HG03108 (cell line): Measurements from ENCODE around the gene CHST5.
"Not testable (repeated sequence)": the region's sequence is repeated elsewhere in the genome, so short reads cannot be mapped to it uniquely, and the experiment has no call there.

Source experiments
- ATAC-seq: cut with Tn5 transposase; IDR thresholded peaks from one replicate; pipeline ENCODE4 v1.9.1; 2021; ENCODE audit warnings: moderate library complexity; ENCODE audit not compliant: unreplicated experiment

Gene CHST5

DNA sequence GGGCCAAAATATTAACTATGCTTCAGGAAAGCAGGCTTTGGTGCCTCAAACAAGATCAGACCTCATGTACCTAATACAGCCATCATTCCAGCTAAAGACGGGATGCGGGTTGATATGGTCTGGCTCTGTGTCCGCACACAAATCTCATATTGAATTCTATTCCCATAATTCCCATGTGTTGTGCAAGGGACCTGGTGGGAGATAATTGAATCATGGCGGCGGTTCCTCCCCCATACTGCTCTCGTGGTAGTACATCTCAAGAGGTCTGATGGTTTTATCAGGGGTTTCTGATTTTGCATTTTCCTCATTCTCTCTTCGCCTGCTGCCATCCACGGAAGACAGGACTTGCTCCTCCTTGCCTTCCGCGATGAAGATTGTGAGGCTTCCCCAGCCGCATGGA, 21.6 kb downstream of the CHST5 start:
- no peak for ATAC-seq

GRCh38 chr16:75506574-75506973, 29.3 kb downstream of the CHST5 start:
- no peak for ATAC-seq

DNA sequence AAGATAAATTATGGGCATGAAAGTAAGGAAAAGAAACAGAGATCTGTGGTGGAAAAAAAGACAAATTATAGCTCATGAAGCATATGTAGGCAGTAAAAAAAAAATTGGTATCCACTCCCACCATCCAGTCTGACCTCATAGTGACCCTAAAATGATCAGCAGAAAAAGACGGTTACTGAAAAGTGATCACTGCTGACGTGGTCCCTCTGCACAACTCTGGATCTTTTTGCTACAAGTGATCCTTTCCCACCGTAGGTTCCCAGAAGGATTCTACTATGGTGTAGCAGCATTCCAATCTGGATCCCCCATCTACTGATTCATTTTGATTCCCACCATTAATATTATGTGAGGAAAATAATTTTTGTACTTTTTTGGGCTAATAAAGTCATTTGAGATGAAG, 29.8 kb downstream of the CHST5 start:
- ATAC-seq = no peak

GRCh38 chr16:75503801-75504200, 32.1 kb downstream of the CHST5 start:
- no peak for ATAC-seq

DNA sequence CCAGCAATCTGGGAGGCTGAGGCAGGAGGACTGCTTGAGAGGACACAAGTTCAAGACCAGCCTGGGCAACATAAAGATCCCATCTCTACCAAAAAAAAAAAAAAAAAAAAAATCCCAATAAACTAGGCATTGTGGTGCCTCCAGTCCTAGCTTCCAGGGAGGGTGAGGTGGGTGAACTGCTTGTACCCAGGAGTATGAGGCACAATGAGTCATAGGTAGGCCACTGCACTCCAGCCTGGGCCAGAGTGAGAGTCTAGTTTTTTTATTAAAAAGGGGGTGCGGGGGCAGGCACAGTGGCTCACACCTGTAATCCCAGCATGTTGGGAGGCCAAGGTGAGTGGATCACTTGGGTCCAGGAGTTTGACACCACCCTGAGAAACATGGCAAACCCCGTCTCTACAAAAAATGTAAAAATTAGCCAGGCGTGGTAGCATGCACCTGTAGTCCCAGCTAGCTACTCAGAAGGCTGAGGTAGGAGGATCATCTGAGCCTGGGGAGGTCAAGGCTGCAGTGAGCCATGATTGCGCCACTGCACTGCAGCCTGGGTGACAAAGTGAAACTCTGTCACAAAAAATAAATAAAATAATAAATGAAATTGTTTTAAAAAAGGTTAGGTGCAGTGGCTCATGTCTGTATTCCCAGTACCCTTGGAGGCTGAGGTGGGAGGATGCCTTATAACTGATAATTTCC, 32.8 kb downstream of the CHST5 start:
- ATAC-seq = no peak

DNA sequence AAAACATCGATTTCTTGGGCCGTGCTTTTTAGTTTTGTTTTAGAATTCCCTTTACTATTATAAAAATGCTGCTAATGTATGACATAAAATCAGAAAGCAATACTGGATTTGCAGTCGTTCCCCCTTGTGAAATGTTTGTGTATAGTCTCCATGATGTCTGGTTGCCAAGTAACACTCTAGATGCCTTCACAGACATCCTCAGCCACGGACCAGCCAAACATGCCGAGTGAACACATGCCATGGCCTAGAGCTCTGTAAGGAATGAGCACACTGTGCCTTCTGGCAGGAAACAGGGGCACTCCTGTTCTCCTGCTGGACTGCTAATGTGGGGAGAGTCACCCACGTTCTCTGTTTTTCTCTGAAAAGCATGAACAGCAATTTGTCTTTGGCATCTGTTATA, 34.1 kb downstream of the CHST5 start:
- not testable (repeated sequence) for ATAC-seq

- ATAC-seq = no peak
Measured at GRCh38 chr16:75501359-75501758, 34.5 kb downstream of the CHST5 start.

- not testable (repeated sequence) for ATAC-seq
Measured at GRCh38 chr16:75498605-75499322, 37.1 kb downstream of the CHST5 start.

DNA sequence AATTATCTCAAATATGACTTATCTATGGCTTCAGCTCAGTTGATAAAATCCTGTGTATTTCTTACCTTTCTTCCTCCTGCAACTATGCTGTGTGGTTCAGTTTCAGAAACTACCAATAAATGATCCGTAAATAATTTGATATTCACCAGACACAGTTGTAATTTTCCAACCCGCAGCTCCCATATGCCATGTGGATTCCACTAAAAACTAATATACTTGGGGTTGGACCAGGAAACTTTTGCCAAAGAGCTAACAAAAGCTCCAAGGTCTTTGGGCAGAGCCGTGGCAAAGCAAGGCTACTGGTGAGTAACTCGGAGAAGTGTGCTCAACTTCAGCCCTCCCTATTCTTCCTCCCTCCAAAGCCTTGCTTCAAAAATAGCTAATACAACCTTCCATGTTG, 38.4 kb downstream of the CHST5 start:
- no peak for ATAC-seq

GRCh38 chr16:75495076-75495674, 40.7 kb downstream of the CHST5 start, which contains the start of gene CHST6:
Gene CHST6, minus strand, starts transcription at chr16:75495441. Its CDS starts 15,613 bp downstream, at chr16:75479828.
- ATAC-seq = peak; percentile 44

- ATAC-seq = no peak
Measured at GRCh38 chr16:75494661-75495075, 41.2 kb downstream of the CHST5 start.

GRCh38 chr16:75494184-75494583, 41.7 kb downstream of the CHST5 start:
- ATAC-seq = no peak

DNA sequence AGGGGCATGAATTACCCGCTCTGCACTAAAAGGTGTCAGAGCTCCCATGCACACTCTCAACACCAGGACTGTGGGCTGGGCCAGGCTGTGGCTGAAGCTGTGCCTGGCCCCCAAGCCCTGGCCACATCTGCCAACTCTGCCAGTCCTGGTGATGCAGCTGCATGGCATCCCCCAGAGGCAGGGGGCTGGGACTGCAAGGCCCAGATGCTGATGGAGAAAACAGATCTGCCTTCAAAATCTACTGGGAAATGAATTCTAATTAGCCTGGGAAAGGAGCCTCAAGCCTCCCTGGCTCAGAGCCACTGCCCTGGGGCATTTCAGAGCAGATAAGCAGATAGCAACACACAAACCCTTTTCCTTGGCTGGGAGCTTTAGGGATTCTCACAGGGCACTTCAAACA, 44.0 kb downstream of the CHST5 start:
- no peak for ATAC-seq

DNA sequence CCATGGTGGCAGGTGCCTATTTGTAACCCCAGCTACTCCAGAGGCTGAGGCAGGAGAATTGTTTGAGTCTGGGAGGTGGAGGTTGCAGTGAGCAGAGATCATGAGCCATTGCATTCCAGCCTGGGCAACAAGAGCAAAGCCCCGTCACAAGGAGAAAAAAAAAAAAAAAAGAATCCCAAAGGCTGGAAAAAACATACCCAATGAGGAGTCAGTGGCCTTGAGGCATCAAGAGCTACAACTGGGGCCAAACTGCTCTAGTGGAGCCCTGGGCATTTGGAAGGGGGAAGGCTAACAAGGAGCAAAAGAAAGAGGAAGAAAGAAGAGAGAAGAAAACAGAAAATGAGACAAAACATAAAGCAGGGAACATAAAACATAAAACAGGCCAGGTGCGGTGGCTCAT, 47.6 kb downstream of the CHST5 start:
- no peak for ATAC-seq

DNA sequence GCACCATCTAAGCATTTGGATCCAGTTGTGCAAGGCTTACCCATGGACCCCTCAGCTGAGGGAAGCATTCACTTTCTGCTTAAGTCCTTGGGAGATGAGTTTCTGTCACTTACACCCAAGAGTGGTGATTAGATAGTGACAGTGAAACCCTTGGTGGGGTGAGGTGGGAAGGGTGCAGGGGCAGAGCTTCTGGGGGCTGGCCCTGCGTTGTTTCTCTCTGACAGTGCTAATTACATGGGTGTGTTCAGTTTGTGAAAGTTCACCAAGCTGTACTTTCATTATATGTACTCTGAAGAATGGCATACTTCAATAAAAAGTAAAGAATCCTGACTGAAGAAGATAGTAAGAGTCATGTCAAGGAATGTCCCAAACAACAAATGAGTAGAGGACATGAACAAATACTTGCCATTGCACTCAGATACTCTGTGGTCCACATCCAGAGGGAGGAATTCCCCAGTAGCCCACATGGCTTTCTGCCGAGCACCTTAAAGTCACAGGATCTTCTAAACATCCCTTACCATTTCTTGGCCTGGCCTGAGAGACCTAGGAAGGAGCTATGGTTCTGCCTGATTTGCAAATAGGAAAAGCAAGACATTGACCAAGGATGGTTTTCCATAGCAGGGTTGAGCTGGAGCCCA, 49.1 kb downstream of the CHST5 start:
- peak; percentile 51 for ATAC-seq

GRCh38 chr16:75486014-75486675, 49.8 kb downstream of the CHST5 start:
- no peak for ATAC-seq

DNA sequence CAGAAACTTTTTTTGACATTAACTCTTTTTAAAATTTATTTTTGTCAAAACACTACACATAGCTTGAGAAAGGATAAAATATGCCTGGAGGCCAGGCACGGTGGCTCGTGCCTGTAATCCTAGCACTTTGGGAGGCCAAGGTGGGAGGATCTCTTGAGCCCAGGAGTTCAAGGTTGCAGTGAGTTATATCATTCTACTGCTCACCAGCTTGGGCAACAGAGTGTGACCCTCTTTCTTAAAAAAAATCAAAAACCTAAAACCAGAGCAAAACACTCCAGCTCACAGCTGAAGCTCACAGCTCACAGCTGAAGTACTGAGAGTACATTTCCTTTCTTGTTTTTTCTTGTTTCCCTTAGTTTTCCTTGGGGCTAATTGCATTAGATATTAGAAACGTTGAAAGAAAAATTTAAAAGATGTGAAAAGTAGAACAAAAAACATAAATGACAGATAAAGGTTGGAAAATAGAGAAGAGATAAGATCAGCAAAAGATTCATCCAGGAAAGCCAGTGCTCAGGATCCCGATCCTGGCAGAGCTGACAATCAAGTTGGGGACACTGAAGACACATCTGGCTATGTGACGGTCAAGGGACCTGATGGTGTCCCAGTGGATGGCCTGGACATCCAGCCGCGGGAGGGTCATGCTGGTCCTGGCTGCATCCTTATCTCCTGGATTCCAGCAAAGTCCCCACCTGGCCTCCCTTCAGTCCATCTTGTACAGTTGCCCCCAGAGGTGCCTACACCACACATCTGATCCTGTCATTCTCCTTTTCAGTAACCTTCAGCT, 50.5 kb downstream of the CHST5 start:
- ATAC-seq = no peak

GRCh38 chr16:75483222-75483621, 52.7 kb downstream of the CHST5 start:
- no peak for ATAC-seq

DNA sequence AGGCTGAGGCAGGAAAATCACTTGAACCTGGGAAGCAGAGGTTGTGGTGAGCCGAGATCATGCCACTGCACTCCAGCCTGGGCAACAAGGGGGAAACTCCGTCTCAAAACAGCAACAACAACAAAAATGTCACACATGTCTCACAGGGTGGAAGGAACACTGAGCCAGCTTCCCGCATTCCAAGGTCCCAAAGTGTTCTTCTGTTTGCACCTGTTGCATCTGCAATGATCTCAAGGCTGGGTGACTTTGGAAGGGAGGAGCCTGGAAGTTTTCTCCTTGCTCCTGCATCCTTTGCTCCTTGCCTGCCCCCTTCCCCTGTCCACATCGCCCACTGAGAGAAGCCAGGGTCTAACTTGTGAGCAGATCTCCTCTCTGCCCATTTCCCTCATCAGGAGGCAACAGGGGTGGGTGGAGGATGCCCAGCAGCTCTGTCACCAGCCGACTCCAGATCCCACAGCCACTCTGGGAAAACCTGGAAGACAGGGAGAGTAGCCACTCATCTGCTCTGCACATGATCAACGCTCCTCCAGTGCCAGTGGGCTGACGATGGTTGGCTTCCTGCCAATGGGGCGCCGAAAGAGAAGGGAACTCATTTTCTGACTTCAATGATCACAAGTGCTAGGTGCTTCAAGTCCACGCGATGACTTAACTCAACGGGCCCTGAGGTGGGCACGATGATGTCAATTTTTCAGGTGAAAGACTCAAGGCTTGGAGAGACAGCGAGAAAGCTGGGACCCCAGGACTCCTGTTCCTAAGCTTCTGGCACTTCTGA, 53.3 kb downstream of the CHST5 start:
- no peak for ATAC-seq

- no peak for ATAC-seq
Measured at GRCh38 chr16:75481475-75481874, 54.4 kb downstream of the CHST5 start.
